Measurements from ENCODE around the gene HCRTR1.

The HCRTR1 gene

DNA sequence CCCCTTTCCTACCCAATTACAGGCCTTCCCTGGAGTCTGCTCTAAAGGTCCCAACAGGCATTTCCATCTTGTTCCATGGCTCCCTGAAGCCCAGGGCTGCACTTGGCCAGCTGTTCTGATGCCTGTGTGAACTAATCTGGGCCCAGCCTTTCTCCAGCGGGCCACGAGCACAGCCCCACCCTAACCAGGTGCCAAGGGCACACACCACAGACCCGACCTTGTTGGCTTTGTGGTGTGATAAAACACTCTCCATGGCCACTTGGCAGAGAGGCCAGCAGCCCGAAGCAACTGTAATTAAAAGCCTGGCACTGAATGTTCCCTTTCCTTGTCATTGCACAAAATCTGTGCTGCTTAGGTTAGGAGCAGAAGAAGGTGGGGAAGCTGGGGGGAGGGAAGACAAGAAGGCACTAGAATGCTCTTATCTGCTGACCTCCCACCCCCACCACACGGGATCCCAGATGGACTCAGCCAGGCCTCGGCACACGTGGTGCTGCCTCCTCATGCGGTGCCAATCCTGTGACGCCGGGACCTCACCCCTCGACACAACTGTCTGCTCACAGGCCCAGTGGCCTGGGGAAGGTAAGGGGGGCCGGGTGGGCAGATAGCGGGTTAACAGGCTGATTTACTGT lies 9.9 kb downstream of the HCRTR1 start:
- DNase-seq = no peak

DNA sequence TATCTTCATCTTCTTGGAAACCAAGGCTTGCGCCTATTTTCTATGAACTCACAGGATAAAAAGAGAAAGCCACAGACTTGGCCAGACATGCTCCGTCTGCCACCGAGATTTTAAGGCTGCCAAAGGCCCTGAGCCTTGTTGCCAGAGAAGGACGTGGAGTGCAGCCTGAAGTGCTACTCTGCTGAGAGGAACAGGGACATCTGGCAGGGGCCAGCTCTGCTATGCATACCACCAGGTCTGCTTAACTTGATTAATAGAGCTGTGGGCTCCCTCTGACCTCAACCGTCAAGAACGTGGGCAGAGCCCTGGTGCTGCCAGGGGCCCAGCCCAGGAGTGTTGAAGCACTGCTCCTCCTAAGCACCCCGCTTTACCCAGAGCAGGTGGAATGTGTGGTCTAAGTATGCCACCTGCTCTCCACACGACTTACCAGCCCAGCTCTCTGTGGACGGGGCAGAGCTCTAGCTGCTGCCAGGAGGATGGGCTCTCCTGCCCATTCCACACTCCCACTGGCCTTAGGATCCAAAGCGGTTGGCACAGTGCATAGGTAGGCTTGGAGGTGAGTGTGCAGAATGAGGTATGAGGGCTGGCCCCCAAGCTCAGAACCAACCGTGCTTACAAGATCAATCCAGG lies 10.6 kb downstream of the HCRTR1 start:
- no peak for DNase-seq

- no peak for DNase-seq
Measured at GRCh38 chr1:31628931-31629556, 11.6 kb downstream of the HCRTR1 start.

GRCh38 chr1:31632649-31633048 lies 15.2 kb downstream of the HCRTR1 start:
- DNase-seq = no peak

DNA sequence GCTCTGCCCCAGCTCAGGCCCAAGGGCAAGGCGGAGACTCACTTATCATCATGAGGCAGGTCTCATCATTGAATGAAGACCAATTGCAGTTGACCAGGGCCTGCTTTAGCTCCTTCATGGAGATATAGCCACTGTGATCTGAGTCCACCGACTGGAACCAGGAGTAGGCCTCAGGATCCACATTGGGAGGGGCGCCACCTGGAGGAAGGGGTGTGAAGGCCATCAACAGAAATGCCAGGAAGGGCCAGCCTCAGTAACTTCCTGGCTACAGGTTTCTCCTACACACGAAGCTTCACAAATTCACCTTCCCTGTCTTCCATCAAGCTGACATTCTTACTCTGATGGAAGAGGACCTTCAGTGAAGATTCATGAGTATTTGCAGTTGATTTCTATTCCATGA lies 15.6 kb downstream of the HCRTR1 start:
- DNase-seq = no peak

DNA sequence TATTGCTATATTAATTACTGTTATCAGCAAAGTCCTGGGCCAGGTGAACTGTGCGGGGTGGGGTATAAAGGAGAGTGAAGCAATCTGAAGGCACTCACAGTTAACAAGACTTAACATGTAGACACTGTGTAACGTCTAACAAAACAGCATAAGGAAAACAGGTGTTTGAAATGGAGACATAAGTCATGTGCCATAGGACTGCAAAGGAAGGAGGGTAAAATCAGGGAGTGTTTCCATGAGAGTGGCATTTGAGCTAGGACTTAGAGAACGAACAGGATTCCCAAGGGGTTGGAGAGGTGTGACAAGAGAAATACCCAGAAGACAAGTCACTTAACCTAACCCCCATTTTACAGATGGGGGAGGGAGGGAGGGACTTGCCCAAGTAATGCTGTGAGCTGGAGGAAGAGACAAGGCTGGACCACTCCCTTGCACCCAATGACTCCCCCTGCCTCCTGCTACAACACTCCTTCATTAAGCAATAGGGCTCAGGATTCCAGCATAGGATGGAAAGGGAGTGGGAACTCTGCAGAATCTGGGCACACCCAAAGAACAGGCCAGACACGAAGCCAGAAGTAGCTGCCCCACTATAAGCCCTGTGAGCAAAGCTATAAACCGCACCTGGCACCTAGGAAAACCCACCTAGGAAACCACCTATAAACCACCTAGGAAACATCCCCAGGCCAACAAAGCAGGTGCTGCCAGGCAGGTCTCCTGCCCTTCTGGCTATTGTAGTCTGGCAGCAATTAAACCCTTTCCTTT lies 20.6 kb downstream of the HCRTR1 start:
- DNase-seq = no peak

DNA sequence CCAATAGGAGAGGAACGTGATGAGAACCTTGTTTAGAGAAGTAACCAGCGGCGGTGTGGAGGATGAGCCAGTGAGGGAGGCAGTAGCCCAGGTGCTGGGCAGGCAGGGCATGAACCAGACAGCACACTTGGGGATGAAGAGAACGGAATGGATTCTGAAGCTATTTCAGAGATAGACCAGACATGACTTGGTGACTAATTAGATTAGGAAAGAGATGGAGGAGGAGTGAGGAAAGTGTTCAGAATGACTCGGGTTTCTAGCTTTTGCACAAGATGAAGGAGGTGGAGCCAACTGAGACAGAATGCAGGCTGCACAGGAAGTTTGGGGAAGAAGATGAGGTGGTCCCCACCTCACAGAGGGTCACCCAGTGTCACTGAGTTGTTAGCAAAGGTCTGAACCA lies 22.1 kb downstream of the HCRTR1 start:
- no peak for DNase-seq

DNA sequence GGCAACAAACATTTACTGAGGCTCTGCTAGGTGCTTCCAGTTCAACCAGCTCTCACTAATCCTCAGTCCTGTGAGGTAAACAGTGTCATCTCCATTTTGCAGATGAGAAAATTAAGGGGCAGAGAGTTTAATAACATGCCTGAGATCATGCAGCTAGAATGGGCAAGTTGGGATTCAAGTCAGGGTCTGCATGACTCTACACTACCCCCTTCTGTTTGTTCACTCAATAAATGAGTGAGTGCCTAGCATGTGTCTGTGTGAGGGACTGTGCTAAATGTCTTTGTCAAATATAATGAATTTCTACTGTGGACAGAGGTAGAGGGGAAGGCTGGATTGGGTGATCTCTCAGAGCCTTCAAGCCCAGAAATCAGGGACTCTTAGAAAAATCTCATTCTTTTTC lies 22.7 kb downstream of the HCRTR1 start:
- no peak for DNase-seq

GRCh38 chr1:31640964-31641363 lies 23.5 kb downstream of the HCRTR1 start:
- no peak for DNase-seq

GRCh38 chr1:31642366-31642765 lies 24.9 kb downstream of the HCRTR1 start:
- DNase-seq = no peak

DNA sequence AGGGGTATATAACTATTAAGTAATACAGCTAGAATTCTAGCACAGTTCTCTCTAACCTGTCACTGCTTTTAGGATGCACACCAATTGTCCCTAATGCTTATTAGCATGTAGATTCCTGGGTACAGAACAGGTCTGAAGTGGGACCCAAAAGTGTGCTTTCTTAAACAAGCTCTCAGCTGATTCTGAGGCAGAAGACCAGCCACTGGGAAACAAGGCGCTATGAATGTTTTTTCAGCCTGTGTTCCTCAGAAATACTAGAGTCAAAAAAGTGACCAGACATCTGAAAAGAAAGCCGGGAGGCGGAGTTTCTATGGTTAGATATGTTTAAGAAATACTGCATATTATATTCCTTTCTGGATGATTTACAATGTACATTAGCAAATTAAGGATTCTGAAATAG lies 25.4 kb downstream of the HCRTR1 start:
- no peak for DNase-seq

DNA sequence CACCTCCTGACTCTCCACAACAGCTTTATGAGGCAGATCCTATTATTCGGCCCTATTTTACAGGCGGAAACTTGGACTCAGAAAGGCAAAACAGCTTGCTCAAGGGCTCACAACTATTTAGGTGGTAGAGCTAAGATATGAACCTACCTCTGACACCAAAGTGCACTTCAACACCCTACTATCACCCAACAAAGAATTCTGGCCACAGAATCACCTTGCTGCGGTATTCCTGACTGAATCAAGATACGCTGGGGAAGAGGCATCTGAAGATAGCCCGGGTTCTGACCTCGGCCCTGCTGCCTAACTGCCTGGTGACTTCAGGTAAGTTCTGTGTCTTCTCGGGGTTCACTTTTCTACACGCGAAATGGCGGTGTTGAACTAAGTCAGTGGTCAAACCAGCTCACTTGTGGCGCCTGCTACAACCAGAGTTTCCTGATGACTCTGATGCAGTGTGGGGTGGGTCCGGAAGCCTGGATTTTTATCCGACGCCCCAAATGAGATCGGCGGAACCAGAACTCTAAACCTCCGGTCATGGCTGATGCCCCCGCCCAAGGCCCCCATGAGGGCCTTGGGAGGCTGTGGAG lies 26.6 kb downstream of the HCRTR1 start:
- peak in 1 of 4 experiments; percentile 48 for DNase-seq

GRCh38 chr1:31644560-31645273 lies 27.2 kb downstream of the HCRTR1 start, which contains the start of gene PEF1:
Gene PEF1 (minus strand): TSS chr1:31644876. CDS start chr1:31644864, 12 bp downstream.
- peak; percentile 98 for DNase-seq

- DNase-seq = no peak
Measured at GRCh38 chr1:31645274-31645568, 27.7 kb downstream of the HCRTR1 start.

DNA sequence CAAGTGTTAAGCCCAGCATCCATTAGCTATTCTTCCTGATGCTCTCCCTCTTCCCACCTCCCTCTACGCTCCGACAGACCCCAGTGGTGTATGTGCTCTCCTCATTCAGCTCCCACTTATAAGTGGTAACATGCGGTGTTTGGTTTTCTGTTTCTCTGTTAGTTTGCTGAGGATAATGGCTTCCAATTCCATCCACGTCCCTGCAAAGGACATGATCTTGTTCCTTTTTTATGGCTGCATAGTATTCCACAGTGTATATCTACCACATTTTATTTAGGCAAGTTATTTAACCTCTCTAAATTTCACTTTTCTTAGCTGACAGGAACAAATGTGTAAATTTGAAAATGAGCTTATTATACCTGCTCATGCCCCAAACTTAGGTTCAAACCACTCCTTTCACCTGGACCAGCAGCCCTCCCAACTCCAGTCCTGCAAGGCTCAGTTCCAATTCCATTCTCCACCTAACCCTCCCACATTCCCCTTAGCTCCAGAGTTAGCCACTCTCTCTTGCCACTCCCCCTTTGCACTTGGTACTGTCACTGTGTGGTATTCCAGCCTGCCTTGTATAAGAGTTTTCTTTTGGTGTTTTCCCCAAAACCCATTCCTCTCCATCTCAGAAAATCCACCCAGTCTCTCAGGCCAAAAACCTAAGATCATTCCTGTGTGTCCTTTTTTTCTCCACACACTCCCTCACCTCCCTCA lies 28.9 kb downstream of the HCRTR1 start:
- DNase-seq = no peak

- no peak for DNase-seq
Measured at GRCh38 chr1:31647106-31647505, 29.6 kb downstream of the HCRTR1 start.

DNA sequence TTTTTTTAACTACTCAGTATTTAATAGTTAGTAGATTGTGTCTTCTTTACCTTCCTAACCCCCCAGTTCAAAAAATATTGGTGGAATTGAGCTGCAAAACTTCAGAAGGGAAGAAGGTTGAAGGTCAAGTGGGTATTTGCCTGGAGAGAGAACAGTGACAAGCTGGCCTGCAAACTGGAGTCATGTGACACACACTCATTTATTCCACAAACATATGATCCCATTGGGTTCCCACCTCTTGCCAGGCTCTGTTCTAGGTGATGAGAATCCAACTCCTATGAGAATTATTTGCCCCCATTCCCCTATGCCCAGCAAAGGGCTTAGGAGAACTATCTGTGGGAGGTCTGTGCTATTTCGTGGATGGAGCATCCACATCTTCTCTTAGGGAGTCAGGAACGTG lies 30.7 kb downstream of the HCRTR1 start:
- DNase-seq = no peak

- DNase-seq = no peak
Measured at GRCh38 chr1:31648641-31649357, 31.3 kb downstream of the HCRTR1 start.

DNA sequence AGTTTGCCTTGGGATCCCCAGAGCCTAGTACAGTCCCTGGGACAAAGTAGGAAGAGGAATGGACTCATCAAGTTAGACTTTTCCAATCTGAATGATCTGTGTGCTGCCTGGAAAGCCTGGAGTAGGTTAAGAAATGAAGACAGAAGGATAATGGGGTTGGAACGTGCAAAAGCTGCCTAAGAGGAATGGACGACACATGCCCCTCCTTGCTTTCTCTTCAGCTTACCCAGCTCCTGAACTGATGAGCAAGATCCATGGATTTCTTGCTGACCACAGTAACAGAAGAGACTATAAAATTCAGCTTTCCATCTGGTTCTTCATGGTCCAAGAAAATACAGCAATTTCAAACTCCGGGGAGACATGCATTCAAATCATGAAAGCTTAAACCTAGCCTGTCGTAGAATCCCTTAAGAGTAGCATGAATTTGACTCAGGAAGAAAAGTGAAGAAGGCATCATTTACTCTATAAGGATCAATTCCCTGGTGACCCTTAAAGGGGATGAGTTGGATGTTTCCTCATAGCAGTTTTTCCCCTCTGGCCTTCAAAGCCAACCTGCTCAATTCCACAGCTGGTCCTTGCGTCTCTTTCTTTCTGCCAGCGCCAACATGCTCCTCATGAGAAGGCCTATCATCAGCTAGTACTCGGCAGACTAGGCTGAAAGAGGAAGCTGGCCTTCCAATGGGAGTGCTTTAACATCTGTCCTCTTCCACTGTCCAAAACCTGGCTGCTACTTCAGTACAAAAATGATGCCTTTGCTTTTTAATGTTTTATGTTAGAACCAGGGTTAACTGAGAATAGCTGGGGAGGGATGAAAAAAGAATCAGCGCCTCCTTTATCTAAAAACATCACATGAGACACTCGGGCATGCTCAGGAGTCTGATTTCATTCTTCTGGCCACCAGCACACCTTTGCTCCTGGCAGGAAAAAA lies 32.9 kb downstream of the HCRTR1 start:
- no peak for DNase-seq

GRCh38 chr1:31651089-31651420 lies 33.6 kb downstream of the HCRTR1 start:
- DNase-seq = no peak

DNA sequence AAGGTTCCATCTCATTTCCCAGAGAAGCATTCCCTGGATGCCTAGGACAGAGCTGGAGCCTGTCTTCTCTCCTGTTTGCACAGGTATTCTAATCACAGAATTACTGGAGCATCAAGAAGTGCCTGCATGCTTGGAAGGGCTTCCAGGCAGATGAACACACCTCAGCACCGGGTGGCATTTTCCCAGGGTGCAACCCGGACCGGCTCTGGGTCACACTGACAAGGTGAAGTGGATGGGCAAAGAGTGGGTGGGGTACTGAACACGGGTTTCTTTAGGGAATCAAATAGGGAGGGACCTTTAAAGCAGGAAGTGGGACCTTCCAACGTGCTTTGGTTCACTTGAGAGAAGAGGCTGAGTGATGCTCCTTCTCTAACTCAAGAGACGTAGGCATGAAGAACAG lies 34.3 kb downstream of the HCRTR1 start:
- no peak for DNase-seq
